WTC11 (cell line): ENCODE results near the gene MRPL34. TPM values are rescaled to one million over a fixed set of nuclear protein-coding genes. Genes with fewer than 3 reads are reported as not detected.

ENCODE experiments used
- ATAC-seq: fragments of 200-7000 bp; cut with Tn5 transposase; 2 replicates; pipeline ENCODE4 v1.10.0; 2021; ENCODE audit warnings: mild to moderate bottlenecking, moderate library complexity
- CTCF ChIA-PET: fragments of 300-600 bp; sonication (Branson Sonifier 250); formaldehyde crosslinking; loops from one replicate; lab custom pipeline; 2021; ENCODE audit warnings: antibody characterized with exemption; lab: Charles Lee
- POLR2A ChIA-PET: fragments of 350-600 bp; sonication (Branson Sonifier 250); formaldehyde crosslinking; loops from one replicate; lab custom pipeline; 2021; ENCODE audit warnings: antibody characterized with exemption; lab: Charles Lee
- DNase-seq: peaks from one replicate; pipeline ENCODE4 v3.0.0; 2021; ENCODE audit warnings: low spot score
- H3K27ac Mint-ChIP-seq: 2 replicates; pipeline ENCODE4 v1.8.0; 2021; ENCODE audit warnings: mixed read lengths
- H3K27me3 Mint-ChIP-seq: 2 replicates; pipeline ENCODE4 v1.8.0; 2021; ENCODE audit warnings: low read depth, mild to moderate bottlenecking, moderate library complexity, mixed read lengths
- H3K36me3 Mint-ChIP-seq: 2 replicates; pipeline ENCODE4 v1.8.0; 2021; ENCODE audit warnings: mixed read lengths
- H3K4me1 Mint-ChIP-seq: 2 replicates; pipeline ENCODE4 v1.8.0; 2022; ENCODE audit warnings: mixed read lengths
- H3K4me3 Mint-ChIP-seq: 2 replicates; pipeline ENCODE4 v1.8.0; 2021; ENCODE audit warnings: mild to moderate bottlenecking, moderate library complexity, mixed read lengths
- H3K9me3 Mint-ChIP-seq: 2 replicates; pipeline ENCODE4 v1.8.0; 2021; ENCODE audit warnings: mixed read lengths
- FOXK1 ChIP-seq: sonication (generic); formaldehyde crosslinking; IDR thresholded peaks from 2 replicates; pipeline ENCODE4 v1.8.0; 2022; ENCODE audit warnings: mild to moderate bottlenecking, moderate library complexity, missing genetic modification reagents
- MYBL2 ChIP-seq: sonication (generic); formaldehyde crosslinking; IDR thresholded peaks from 2 replicates; pipeline ENCODE4 v1.8.1; 2023; ENCODE audit warnings: mild to moderate bottlenecking, moderate library complexity, missing genetic modification reagents
- NR2C2 ChIP-seq: sonication (generic); formaldehyde crosslinking; IDR thresholded peaks from 2 replicates; pipeline ENCODE4 v1.8.0; 2022; ENCODE audit warnings: mild to moderate bottlenecking, missing genetic modification reagents
- PRRX2 ChIP-seq: fragments of 250-450 bp; sonication (Bioruptor Pico); IDR thresholded peaks from 2 replicates; pipeline ENCODE4 v1.8.0; 2021; ENCODE audit warnings: mild to moderate bottlenecking
- RELA ChIP-seq: sonication (generic); formaldehyde crosslinking; IDR thresholded peaks from 2 replicates; pipeline ENCODE4 v1.8.1; 2022; ENCODE audit warnings: missing genetic modification reagents, mild to moderate bottlenecking, borderline replicate concordance
- SP1 ChIP-seq: sonication (generic); formaldehyde crosslinking; conservative IDR thresholded peaks from 2 replicates; pipeline ENCODE4 v1.8.1; 2022; ENCODE audit warnings: missing genetic modification reagents
- TEAD1 ChIP-seq: sonication (generic); formaldehyde crosslinking; IDR thresholded peaks from 2 replicates; pipeline ENCODE4 v1.8.0; 2022; ENCODE audit warnings: mild to moderate bottlenecking, missing genetic modification reagents
- TP53 ChIP-seq: sonication (generic); formaldehyde crosslinking; IDR thresholded peaks from 2 replicates; pipeline ENCODE4 v1.8.1; 2023; ENCODE audit warnings: mild to moderate bottlenecking, missing genetic modification reagents
- ZNF232 ChIP-seq: sonication (generic); formaldehyde crosslinking; IDR thresholded peaks from 2 replicates; pipeline ENCODE4 v1.8.0; 2022; ENCODE audit warnings: mild to moderate bottlenecking, missing genetic modification reagents
- total RNA-seq: library from RNA; stranded (reverse); gene quantifications from 3 replicates; pipeline ENCODE4 v1.2.3, GENCODE V29; 2021
- TF ChIP-seq, protein P1 (sequence below): sonication (generic); formaldehyde crosslinking; IDR thresholded peaks from 2 replicates; pipeline ENCODE4 v1.8.1; 2023; ENCODE audit warnings: mild to moderate bottlenecking, missing genetic modification reagents
- TF ChIP-seq, protein P2 (sequence below): sonication (generic); formaldehyde crosslinking; IDR thresholded peaks from 2 replicates; pipeline ENCODE4 v1.8.1; 2023; ENCODE audit warnings: mild to moderate bottlenecking, missing genetic modification reagents, borderline replicate concordance
- TF ChIP-seq, protein P3 (sequence below): fragments of 250-450 bp; sonication (Bioruptor Pico); IDR thresholded peaks from 2 replicates; pipeline ENCODE4 v1.9.0; 2021; ENCODE audit warnings: mild to moderate bottlenecking
- TF ChIP-seq, protein P4 (sequence below): fragments of 250-450 bp; sonication (Bioruptor Pico); IDR thresholded peaks from 2 replicates; pipeline ENCODE4 v1.9.0; 2021; ENCODE audit warnings: mild to moderate bottlenecking, borderline replicate concordance
- TF ChIP-seq, protein P5 (sequence below): sonication (generic); formaldehyde crosslinking; IDR thresholded peaks from 2 replicates; pipeline ENCODE4 v1.8.1; 2023; ENCODE audit warnings: mild to moderate bottlenecking, missing genetic modification reagents, moderate library complexity
- TF ChIP-seq, protein P6 (sequence below): sonication (generic); formaldehyde crosslinking; IDR thresholded peaks from 2 replicates; pipeline ENCODE4 v1.8.1; 2022; ENCODE audit warnings: low read depth, mild to moderate bottlenecking, moderate library complexity, missing genetic modification reagents, borderline replicate concordance
- TF ChIP-seq, protein P7 (sequence below): sonication (generic); formaldehyde crosslinking; IDR thresholded peaks from 2 replicates; pipeline ENCODE4 v1.8.0; 2022; ENCODE audit warnings: mild to moderate bottlenecking, missing genetic modification reagents

Gene MRPL34
- total RNA-seq, 1 experiment from 2014 or later = 130 TPM

DNA sequence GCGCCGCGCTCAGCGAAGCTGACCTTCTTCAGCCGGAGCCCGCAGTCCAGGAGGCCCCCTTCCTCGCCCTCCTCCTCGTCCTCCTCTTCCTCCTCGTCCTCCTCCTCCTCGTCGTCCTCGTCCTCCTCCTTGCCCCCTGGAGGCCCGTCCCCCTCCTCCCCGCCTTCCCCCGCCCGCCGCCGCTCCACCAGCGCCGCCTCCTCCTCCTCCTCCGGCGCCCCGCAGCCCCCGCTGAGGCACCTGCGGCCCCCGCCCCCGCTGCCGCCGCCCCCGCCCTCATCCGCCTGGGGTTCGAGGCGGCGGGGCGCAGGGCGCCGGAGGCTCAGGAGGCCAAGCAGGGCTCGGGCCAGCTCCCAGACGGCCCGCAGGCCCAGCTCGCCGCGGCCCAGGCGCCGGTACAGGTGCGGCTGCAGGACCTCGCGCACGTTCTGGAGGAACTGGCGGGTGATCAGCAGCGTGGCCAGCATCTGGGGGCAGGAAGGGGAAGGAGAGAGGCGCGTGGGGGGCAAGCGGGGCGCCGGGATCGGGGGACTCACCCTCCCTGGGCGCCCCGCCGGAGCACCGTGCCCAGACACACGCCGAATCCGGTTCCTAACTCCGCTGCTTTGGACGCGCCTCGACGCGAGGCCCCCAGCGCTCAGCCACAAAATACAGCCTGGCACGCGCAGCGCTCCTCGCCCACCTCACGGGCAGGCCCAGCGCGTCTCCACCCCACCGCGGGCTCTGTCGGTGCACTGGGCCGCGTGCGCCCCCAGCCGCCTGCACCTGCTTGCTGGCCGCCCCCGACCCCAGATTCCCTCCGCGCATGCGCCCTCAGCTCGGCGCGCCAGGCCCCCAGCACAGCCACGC is 23.1 kb downstream of the MRPL34 start:
- Mint-ChIP-seq H3K36me3 (peaks cover 11% of the 10 kb centered on the region), H3K27ac (no peak overlapping the region), H3K9me3 (peaks cover 5% of the 10 kb centered on the region), H3K4me3 (peak overlapping the region; percentile 84), H3K27me3 (peaks cover 5% of the 10 kb centered on the region), H3K4me1 (peaks cover 21% of the 10 kb centered on the region)
- peak; percentile 58 for DNase-seq
- no peak for ATAC-seq
- CTCF ChIA-PET = interaction anchor here (0.6 to 3.5 kb wide), 28 partner anchors 9 to 278 kb away, joined by 3 to 35 read pairs (median 4); partner anchors contain the start of genes ANKLE1, DDA1, MRPL34 and MVB12A
- POLR2A ChIA-PET = interaction anchor here (0.5 to 1.4 kb wide), 6 partner anchors 11 to 88 kb away, joined by 3 to 5 read pairs (median 4); partner anchors contain the start of genes DDA1 and MRPL34
- TF ChIP-seq, protein P1, sequence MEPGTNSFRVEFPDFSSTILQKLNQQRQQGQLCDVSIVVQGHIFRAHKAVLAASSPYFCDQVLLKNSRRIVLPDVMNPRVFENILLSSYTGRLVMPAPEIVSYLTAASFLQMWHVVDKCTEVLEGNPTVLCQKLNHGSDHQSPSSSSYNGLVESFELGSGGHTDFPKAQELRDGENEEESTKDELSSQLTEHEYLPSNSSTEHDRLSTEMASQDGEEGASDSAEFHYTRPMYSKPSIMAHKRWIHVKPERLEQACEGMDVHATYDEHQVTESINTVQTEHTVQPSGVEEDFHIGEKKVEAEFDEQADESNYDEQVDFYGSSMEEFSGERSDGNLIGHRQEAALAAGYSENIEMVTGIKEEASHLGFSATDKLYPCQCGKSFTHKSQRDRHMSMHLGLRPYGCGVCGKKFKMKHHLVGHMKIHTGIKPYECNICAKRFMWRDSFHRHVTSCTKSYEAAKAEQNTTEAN (CRISPR knock-in tag) = peak; percentile 70; the same call in 1 of the 2 replicates
- TF ChIP-seq NR2C2 (CRISPR knock-in tag) (peak; percentile 77), PRRX2 (CRISPR knock-in tag) (no peak), MYBL2 (CRISPR knock-in tag) (peak; percentile 36; the same call in 1 of the 2 replicates), SP1 (peak; percentile 36; the same call in 1 of the 2 replicates), FOXK1 (CRISPR knock-in tag) (no peak; the same call in 1 of the 2 replicates), ZNF232 (CRISPR knock-in tag) (no peak), RELA (CRISPR knock-in tag) (no peak), TEAD1 (peak; percentile 73), TP53 (CRISPR knock-in tag) (peak; percentile 87; the same call in 1 of the 2 replicates)
- TF ChIP-seq, protein P2, sequence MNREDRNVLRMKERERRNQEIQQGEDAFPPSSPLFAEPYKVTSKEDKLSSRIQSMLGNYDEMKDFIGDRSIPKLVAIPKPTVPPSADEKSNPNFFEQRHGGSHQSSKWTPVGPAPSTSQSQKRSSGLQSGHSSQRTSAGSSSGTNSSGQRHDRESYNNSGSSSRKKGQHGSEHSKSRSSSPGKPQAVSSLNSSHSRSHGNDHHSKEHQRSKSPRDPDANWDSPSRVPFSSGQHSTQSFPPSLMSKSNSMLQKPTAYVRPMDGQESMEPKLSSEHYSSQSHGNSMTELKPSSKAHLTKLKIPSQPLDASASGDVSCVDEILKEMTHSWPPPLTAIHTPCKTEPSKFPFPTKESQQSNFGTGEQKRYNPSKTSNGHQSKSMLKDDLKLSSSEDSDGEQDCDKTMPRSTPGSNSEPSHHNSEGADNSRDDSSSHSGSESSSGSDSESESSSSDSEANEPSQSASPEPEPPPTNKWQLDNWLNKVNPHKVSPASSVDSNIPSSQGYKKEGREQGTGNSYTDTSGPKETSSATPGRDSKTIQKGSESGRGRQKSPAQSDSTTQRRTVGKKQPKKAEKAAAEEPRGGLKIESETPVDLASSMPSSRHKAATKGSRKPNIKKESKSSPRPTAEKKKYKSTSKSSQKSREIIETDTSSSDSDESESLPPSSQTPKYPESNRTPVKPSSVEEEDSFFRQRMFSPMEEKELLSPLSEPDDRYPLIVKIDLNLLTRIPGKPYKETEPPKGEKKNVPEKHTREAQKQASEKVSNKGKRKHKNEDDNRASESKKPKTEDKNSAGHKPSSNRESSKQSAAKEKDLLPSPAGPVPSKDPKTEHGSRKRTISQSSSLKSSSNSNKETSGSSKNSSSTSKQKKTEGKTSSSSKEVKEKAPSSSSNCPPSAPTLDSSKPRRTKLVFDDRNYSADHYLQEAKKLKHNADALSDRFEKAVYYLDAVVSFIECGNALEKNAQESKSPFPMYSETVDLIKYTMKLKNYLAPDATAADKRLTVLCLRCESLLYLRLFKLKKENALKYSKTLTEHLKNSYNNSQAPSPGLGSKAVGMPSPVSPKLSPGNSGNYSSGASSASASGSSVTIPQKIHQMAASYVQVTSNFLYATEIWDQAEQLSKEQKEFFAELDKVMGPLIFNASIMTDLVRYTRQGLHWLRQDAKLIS (CRISPR knock-in tag) = no peak
- TF ChIP-seq, protein P3, sequence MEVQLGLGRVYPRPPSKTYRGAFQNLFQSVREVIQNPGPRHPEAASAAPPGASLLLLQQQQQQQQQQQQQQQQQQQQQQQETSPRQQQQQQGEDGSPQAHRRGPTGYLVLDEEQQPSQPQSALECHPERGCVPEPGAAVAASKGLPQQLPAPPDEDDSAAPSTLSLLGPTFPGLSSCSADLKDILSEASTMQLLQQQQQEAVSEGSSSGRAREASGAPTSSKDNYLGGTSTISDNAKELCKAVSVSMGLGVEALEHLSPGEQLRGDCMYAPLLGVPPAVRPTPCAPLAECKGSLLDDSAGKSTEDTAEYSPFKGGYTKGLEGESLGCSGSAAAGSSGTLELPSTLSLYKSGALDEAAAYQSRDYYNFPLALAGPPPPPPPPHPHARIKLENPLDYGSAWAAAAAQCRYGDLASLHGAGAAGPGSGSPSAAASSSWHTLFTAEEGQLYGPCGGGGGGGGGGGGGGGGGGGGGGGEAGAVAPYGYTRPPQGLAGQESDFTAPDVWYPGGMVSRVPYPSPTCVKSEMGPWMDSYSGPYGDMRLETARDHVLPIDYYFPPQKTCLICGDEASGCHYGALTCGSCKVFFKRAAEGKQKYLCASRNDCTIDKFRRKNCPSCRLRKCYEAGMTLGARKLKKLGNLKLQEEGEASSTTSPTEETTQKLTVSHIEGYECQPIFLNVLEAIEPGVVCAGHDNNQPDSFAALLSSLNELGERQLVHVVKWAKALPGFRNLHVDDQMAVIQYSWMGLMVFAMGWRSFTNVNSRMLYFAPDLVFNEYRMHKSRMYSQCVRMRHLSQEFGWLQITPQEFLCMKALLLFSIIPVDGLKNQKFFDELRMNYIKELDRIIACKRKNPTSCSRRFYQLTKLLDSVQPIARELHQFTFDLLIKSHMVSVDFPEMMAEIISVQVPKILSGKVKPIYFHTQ (CRISPR knock-in tag) = no peak
- TF ChIP-seq, protein P4, sequence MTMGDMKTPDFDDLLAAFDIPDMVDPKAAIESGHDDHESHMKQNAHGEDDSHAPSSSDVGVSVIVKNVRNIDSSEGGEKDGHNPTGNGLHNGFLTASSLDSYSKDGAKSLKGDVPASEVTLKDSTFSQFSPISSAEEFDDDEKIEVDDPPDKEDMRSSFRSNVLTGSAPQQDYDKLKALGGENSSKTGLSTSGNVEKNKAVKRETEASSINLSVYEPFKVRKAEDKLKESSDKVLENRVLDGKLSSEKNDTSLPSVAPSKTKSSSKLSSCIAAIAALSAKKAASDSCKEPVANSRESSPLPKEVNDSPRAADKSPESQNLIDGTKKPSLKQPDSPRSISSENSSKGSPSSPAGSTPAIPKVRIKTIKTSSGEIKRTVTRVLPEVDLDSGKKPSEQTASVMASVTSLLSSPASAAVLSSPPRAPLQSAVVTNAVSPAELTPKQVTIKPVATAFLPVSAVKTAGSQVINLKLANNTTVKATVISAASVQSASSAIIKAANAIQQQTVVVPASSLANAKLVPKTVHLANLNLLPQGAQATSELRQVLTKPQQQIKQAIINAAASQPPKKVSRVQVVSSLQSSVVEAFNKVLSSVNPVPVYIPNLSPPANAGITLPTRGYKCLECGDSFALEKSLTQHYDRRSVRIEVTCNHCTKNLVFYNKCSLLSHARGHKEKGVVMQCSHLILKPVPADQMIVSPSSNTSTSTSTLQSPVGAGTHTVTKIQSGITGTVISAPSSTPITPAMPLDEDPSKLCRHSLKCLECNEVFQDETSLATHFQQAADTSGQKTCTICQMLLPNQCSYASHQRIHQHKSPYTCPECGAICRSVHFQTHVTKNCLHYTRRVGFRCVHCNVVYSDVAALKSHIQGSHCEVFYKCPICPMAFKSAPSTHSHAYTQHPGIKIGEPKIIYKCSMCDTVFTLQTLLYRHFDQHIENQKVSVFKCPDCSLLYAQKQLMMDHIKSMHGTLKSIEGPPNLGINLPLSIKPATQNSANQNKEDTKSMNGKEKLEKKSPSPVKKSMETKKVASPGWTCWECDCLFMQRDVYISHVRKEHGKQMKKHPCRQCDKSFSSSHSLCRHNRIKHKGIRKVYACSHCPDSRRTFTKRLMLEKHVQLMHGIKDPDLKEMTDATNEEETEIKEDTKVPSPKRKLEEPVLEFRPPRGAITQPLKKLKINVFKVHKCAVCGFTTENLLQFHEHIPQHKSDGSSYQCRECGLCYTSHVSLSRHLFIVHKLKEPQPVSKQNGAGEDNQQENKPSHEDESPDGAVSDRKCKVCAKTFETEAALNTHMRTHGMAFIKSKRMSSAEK (CRISPR knock-in tag) = 0 out of 2 replicates have a peak, but pooled peaks have one; percentile 29
- TF ChIP-seq, protein P5, sequence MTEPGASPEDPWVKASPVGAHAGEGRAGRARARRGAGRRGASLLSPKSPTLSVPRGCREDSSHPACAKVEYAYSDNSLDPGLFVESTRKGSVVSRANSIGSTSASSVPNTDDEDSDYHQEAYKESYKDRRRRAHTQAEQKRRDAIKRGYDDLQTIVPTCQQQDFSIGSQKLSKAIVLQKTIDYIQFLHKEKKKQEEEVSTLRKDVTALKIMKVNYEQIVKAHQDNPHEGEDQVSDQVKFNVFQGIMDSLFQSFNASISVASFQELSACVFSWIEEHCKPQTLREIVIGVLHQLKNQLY = 0 out of 2 replicates have a peak, but pooled peaks have one; percentile 13
- TF ChIP-seq, protein P6, sequence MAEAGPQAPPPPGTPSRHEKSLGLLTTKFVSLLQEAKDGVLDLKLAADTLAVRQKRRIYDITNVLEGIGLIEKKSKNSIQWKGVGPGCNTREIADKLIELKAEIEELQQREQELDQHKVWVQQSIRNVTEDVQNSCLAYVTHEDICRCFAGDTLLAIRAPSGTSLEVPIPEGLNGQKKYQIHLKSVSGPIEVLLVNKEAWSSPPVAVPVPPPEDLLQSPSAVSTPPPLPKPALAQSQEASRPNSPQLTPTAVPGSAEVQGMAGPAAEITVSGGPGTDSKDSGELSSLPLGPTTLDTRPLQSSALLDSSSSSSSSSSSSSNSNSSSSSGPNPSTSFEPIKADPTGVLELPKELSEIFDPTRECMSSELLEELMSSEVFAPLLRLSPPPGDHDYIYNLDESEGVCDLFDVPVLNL (CRISPR knock-in tag) = no peak; the same call in 1 of the 2 replicates
- TF ChIP-seq, protein P7, sequence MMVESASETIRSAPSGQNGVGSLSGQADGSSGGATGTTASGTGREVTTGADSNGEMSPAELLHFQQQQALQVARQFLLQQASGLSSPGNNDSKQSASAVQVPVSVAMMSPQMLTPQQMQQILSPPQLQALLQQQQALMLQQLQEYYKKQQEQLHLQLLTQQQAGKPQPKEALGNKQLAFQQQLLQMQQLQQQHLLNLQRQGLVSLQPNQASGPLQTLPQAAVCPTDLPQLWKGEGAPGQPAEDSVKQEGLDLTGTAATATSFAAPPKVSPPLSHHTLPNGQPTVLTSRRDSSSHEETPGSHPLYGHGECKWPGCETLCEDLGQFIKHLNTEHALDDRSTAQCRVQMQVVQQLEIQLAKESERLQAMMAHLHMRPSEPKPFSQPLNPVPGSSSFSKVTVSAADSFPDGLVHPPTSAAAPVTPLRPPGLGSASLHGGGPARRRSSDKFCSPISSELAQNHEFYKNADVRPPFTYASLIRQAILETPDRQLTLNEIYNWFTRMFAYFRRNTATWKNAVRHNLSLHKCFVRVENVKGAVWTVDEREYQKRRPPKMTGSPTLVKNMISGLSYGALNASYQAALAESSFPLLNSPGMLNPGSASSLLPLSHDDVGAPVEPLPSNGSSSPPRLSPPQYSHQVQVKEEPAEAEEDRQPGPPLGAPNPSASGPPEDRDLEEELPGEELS (CRISPR knock-in tag) = peak; percentile 95
